NCI-H345 treated with DMSO at 0.1 percent for 48 hours (cell line): ENCODE results near the gene METAP2.
"Not testable (repeated sequence)": the region's sequence is repeated elsewhere in the genome, so short reads cannot be mapped to it uniquely, and the experiment has no call there.

Experiments used
- DNase-seq: peaks from one replicate; lab custom pipeline; 2025; ENCODE audit not compliant: unreplicated experiment; lab: John Stamatoyannopoulos, UW

Gene METAP2

DNA sequence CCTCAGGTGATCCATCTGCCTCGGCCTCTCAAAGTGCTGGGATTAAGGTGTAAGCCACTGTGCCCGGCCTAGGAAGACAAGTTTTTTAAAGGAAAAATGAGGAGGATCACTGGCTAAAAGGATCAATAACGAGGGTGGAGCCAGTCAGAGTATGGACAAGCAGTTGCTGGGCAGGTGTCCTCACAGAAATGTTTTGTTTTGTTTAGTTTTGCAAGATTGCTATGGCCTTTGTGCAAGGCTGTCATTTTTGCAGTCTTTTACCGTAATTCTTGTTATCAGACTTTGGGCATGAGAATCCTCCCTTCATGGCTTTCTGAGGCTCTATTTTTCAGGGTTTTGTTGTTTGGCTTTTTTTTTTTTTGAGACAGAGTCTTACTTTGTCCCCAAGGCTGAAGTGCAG, 11.9 kb upstream of the METAP2 start:
- DNase-seq, result no peak

DNA sequence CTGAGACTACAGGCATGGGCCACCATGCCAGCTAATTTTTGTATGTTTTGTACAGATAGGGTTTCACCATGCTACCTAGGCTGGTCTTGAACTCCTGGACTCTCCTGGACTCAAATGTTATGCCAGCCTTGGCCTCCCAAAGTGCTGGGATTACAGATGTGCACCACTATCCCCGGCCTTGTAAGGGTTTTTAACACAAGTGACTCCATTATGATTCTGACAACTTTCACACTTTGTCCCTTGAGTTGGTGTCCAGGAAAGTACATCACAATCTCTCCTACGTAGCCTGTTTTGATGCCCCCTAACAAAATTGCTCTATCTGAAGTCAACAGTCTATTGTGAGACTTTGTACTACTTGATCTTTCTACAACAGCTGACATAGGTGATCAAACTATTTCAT, 11.4 kb upstream of the METAP2 start:
- no peak for DNase-seq

DNA sequence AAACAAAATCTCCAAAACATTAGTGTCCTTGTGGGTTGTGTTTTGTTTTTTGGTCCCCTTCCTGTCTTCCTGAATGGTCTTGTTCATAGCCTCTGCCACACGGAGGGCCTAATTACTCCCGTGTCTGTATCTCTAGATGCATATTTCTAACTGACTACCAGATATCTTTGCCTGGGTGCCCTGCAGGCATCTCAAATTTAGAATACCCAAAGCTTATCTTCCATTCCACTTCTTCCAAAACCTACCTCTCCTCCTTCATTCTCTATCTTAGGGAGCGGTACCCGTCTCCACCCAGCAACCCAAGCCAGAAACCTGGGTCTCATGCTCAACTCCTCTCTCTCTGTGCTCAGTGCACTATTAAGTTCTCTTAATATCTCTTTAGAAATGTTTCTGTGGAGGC, 10.9 kb upstream of the METAP2 start:
- no peak for DNase-seq

DNA sequence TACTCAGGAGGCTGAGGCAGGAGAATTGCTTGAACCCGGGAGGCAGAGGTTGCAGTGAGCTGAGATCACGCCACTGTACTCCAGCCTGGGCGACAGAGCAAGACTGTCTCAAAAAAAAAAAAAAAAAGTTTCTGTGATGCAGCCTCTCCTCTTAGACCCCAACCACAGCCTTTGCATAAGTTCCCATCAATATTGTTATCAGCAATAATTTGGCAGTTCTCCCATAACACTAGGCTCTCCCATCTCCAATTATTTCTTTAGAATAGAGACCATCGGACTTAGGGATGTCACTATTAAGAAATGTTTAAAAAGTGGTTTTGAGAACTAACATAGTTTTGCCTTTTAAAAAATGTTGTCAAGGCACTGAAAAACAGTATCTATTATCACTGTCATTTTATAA, 10.2 kb upstream of the METAP2 start:
- not testable (repeated sequence) for DNase-seq

DNA sequence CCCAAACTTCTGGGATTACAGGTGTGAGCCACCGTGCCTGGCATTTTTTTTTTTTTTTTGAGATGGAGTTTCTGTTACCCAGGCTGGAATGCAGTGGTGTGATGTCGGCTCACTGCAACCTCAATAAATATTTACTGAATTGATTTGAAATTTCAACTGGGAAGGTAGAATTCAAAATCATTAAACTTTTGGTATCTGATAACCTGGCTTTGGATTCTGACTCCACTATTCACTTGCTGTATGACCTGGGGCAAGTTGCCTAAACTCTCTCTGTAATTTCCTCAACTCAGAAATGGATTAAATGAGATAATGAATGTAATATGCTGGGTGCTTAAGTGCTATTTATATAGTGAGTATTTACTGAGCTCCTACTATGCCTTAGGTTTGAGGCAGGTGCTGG, 8.7 kb upstream of the METAP2 start:
- no peak for DNase-seq

DNA sequence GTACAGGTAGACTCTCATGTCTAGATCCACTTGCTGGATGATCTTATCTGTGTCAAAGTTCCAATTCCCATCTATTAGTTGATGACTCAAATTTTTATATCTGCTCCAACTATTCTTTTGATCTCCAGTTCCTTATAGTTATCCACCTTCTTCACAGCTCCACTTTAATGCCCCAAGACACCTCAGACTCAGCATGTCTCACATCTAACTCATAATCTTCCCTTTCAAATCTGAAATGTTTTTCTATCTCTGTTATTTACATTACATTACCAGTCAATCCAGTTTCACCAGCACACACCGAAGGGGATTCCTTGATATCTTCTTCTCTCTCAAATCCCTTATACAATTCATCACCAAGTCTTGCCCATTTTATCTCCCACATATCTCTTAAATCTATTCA, 3.7 kb upstream of the METAP2 start:
- DNase-seq, result no peak

DNA sequence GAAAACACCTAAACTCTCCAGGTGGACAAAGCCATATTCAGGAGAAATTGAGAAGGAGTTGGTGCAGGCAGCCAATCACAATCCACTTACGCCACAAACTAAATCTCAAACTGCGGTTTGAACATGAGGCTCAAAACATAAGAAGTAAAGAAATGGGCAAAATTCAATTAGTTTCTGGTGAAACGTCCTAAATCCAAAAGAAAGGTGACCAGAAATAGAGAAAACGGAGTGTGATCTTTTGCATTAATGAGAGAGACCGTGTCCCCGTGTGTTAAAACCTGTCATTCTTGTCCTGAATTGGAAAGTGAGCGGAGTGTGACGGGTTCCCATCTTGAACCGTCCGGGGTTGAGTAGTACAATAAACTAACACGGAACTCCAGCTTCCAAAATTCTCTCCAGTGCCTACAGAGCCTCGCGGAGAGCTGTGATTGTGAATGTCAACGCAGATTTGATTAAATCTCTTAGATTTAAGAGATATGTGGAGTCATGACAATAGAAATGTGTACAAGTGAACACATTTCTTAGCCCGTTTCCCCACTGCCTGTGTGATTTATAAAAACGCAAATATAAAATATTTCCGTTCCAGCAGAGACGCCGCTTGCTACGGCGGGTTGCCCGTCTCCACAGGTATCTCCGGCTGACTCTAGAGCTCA, 595 bp upstream of the METAP2 start:
- DNase-seq, result peak; percentile 58

DNA sequence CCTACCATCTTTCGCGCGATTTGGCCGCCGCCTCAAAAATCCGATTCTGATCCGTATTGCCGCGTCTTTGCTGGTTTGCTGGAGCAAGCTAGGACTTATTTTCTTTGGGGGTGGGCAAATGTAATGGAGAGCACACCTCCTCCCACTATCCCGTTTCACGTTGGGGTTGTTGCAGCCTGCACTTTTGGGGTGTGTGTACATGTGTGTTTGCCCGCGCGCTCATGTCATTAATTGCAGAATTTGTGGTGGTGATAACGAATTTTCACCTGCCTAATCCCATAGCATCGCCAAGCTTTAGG, 657 bp downstream of the METAP2 start:
- DNase-seq, result no peak

DNA sequence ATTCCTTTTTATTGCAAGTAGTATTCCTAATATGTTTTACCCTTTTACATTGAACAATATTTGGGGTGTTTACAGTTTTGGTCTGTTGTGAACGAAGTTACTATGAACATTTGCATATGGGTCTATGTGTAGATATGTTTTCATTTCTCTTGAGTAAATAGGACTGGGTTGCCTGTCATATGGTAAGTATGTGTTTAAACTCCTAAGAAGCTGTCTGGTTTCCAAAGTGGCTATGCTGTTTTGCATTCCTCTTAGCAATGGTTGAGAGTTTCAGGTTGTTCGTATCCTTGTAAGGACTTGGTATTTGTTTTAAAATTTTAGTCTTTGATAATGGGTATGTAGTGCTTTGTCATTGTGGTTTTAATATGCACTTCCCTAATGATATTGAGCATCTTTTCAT, 6.3 kb downstream of the METAP2 start:
- DNase-seq, result no peak

DNA sequence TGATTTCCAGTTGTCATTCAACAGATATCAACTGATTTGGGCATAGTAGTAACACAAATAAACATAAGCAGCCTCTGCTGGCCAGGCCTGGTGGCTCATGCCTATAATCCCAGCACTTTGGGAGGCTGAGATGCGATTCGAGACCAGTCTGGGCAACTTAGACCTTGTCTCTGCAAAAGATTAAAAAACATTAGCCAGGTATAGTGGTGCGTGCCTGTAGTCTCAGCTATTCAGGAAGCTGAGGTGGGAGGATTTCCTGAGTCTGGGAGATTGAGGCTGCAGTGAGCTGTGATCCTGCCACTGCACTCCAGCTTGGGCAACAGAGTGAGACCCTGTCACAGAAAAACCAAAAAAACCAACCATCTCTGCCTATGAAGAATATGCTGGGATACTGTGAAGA, 7.1 kb downstream of the METAP2 start:
- no peak for DNase-seq

DNA sequence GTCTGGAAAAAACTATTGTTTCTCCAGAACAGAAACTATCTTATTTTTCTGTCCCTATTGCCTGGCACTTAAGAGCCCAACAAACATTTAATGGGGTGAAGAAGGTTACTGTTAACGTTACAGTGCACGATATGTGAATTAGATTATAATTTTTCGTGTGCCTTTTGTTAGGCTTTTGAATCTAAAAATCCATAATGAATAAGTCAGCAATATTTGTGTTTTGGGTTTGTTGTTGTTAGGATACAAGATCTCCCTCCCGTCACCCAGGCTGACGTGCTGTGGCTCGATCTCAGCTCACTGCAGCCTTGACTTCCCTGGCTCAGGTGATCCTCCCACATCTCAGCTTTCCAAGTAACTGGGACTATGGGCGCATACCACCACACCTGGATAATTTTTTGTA, 7.9 kb downstream of the METAP2 start:
- DNase-seq, result no peak

DNA sequence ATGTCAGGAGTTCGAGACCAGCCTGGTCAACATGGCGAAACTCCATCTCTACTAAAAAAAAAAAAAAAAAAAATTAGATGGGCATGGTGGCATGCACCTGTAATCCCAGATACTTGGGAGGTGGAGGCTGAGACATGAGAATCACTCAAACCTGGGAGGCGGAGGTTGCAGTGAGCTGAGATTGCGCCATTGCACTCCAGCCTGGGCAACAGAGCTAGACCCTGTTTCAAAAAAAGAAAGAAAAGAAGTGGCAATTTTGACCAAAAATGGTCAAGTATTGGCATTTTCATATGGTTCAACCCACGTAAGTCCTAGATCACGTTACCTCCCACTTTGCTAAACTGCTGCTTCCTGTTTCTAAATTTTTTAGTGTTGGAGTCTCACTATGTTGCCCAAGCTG, 8.6 kb downstream of the METAP2 start:
- not testable (repeated sequence) for DNase-seq

DNA sequence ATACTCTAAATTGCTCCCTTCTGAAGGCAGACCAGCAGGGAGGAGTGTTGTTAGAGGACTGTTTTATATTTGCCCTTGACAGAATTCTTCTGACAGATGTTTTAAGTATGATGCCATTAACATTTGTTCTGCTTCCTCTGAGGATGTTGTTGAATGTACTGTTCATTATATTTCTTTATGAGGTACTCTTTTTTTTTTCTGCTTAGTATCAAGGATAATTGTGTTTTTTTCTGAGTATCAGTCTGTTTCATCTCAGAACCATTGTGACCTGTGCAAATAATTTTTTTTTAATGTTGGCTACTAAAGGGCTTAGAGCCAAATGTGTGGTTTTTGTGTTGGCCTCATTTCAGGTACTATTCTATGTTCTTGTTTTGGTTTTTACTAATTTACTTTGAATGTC, 10.6 kb downstream of the METAP2 start:
- no peak for DNase-seq

DNA sequence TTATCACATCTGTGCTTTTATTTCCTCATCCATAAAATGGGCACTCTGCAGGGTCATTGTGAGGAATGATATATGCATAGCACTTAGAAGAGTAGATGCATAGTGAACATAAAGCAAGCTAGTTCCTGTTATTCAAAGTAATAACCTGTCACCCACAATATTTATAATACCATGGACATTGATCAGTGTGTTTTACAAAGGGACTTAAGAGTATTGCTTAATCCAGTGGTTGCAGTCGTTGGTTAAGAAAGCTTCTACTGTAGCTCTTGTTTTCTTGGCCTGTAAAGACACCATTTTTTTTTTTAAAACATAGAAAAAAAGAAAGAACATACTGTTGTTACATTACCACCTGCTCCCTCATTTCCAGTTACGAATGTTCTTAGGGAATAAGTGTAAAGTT, 13.1 kb downstream of the METAP2 start:
- DNase-seq, result no peak

DNA sequence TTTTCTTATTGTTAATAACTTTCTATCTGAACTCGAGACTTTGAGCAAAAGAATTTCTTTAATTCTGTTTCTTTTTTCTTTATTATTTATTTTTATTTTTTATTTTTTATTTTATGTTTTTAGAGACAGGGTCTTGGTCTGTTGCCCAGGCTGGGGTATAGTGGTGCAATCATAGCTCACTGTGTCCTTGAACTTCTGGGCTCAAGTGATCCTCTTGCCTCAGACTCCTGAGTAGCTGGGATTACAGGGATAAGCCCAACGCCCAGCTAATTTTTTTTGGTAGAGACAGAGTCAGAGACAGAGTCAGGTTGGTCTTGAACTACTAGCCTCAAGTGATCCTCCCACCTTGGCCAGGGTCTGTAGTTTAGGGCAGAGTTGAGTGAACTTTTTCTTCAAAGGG, 18.5 kb downstream of the METAP2 start:
- DNase-seq, result no peak

DNA sequence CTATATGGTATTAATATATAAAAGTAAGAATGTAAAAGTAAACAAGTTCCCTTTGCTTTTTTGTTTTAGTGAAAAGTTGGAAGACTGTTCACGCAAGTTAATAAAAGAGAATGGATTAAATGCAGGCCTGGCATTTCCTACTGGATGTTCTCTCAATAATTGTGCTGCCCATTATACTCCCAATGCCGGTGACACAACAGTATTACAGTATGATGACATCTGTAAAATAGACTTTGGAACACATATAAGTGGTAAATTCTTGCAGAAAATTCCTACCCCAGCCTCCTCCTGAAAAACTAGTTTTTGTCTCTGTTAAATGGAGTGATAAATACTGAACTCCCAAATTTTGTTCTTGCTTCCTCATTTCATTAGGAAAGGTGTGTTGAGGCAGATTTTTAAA, 20.9 kb downstream of the METAP2 start:
- no peak for DNase-seq

DNA sequence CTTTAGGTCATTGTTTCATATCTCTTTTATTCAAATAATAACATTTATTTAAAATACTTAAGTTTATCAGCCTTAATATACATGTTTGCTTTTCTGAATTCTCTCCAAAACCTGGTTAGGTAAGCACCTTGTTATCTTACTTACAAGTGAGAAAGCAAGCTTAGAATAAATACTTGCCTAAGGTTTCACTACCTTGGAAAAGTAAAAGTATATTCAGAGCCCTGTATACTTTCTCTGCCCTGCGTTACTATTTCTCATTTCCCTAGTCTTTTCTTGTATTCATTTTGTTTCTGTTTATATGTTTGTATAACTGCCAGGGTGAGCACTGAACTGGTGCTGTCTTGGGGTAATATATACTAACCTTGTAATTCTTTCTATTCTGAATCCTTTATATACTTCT, 21.5 kb downstream of the METAP2 start:
- no peak for DNase-seq

DNA sequence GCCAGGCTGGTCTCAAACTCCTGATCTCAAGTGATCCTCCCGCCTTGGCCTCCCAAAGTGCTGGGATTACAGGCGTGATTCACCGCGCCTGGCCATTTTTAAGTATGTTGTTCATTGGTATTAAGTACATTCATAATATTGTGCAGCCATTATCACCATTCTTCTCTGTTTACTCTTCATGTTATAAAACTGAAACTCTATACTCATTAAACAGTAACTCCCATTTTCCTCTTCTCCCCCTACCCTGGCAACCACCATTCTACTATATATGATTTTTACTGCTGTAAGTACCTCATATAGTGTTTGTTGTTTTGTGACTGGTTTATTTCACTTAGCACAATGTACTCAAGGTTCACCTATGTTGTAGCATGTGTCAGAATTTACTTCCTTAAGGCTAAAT, 23.1 kb downstream of the METAP2 start:
- DNase-seq, result no peak

DNA sequence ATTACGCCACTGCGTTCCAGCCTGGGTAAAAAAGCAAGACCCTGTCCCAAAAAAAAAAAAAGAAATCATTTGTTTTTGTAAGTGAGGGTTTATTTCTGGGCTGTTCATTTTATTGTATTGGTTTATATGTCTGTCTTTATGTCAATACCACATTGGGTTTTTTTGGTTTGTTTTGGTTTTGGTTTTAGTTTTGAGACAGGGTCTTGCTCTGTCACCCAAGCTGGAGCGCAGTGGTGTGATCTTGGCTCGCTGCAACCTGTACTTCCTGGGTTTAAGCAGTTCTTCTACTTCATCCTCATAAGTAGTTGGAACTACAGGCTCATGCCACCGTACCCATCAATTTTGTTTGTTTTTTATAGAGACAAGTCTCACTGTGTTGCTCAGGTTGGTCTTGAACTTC, 25.0 kb downstream of the METAP2 start:
- no peak for DNase-seq

DNA sequence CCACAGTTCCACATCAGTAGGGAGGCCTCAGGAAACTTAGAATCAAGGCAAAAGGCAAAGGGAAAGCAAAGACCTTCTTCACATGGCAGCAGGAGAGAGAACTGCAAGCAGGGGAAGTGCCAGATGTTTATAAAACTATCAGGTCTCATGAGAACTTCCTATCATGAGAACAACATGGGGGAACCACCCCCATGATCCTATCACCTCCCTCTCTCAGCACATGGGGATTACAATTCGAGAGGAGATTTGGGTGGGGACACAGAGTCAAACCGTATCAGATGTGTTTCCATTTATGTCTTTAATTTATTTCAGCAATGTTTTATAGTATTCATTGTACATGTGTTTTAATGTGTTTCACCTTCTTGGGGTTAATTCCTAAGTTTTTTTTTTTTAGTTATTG, 25.8 kb downstream of the METAP2 start:
- no peak for DNase-seq

DNA sequence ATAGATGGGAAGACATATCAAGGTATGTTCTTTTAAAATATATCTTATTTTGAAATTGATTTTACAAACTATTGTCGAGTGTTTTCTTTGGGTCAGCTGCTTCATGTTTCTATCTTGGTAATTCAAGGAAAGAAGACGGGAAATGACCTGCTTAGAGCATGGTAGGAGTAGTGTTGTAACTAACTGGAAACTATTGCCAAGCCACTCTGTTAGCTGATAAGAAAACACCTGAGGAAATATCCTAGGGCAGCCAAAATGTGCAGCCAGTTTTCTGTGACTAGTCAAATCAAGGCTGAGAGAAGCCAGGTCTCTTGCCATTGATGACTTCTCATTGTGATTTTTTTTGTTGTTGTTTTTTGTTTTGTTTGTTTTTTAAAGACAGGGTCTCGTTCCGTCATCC, 30.2 kb downstream of the METAP2 start:
- DNase-seq, result no peak

DNA sequence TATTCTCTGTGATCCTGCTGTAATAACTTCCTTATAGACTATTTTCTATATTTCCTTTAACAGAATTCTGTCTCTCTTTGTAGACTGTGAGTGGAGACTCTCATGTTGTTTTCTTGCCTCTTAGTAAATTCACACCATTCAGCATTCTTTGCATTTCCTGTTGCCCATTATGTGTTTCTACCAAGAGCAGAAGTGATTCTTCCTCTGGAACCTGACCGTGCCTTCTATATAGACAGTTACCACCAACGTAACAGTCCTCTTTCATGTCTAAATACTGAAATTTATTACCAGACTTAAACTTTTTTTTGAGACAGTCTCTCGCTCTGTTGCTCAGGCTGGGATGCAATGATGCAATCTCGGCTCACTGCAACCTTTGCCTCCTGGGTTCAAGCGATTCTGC, 31.1 kb downstream of the METAP2 start:
- no peak for DNase-seq

DNA sequence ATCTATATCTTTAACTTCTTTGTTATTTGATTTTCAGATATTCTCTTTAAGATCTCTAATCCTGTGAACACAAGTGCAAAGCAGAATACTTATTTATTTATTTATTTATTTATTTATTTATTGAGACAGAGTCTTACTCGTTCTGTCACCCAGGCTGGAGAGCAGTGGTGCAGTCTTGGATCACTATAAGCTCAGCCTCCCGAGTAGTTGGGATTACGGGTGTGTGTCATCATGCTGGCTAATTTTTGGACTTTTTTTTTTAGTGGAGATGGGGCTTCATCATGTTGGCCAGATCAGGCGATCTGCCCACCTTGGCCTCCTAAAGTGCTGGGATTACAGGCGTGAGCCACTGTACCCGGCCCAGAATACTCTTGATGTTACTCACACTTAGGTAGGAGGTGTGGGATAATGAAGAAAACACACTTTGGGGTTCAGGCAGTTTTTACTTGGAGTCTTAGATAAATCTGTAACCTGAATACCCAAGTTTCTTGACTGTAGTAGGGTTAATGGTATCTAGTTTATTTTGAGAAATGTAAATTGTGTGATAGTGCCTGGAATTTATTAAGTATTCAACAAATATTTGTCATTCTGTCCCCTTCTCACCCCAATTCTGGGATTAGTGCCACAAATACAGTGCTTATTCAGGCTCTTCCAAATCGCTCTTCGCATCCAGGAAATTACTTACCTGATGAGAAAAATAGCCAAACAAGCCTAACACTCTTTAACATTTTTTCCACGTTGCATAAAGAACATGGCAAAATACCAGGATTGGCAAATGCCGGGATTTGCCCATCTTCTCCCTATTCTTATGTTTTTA, 33.0 kb downstream of the METAP2 start:
- no peak for DNase-seq
